Liver (tissue), 3 donors: Measurements from ENCODE around the gene GPR31.

Source experiments
- CTCF ChIP-seq: fragments of 150-350 bp; IDR thresholded peaks from 2 replicates; pipeline ENCODE4 v1.5.1; 2017; ENCODE audit warnings: improper control_type of control experiment, low read depth, low read length; ENCODE audit not compliant: missing input control
- EGR1 ChIP-seq, 2 donors: IDR thresholded peaks; 2 replicates each; pipeline ENCODE4 v1.6.1; 2016 to 2018; ENCODE audit warnings: antibody characterized with exemption in 2 of 2, low read depth in 2 of 2
- MAX ChIP-seq: IDR thresholded peaks from 2 replicates; pipeline ENCODE4 v1.6.1; 2016; ENCODE audit warnings: antibody characterized with exemption
- REST ChIP-seq: IDR thresholded peaks from 2 replicates; pipeline ENCODE4 v1.6.1; 2016; ENCODE audit warnings: antibody characterized with exemption, mild to moderate bottlenecking
- TAF1 ChIP-seq: conservative IDR thresholded peaks from 2 replicates; pipeline ENCODE4 v1.6.1; 2016; ENCODE audit warnings: antibody characterized with exemption, mild to moderate bottlenecking
- ZBTB33 ChIP-seq: IDR thresholded peaks from 2 replicates; pipeline ENCODE4 v1.6.1; 2016; ENCODE audit warnings: antibody characterized with exemption
- donor health status: healthy.
- donor health status: healthy.

GRCh38 chr6:167127785-167128531 is 29.8 kb downstream of the GPR31 start:
- TF ChIP-seq CTCF, result no peak
- no peak for TF ChIP-seq REST
- TF ChIP-seq ZBTB33, result no peak
- TF ChIP-seq EGR1 (IDR thresholded peaks at IDR 0.05; ENCODE audit: low read depth in 2 of 2), result no peak
- no peak for TF ChIP-seq TAF1
- TF ChIP-seq MAX, result no peak
